HTERT RPE-1 (cell line): ENCODE measurements around the gene ARAP2.

Source experiments
- in situ Hi-C: fragments of 300-500 bp; cut with MboI; formaldehyde crosslinking; loops from 4 replicates; pipeline ENCODE4 v1.14.3; 2020; ENCODE audit warnings: low sequenced_read_pairs

Gene ARAP2

GRCh38 chr4:36138220-36138619, 106.1 kb downstream of the ARAP2 start:
- in situ Hi-C loops, result no loop called here

- in situ Hi-C loops, result no loop called here
Observed at GRCh38 chr4:36137336-36137735, 107.0 kb downstream of the ARAP2 start.

GRCh38 chr4:36133658-36134057, 110.7 kb downstream of the ARAP2 start:
- in situ Hi-C loops, result no loop called here

- in situ Hi-C loops, result no loop called here
Observed at GRCh38 chr4:36133086-36133485, 111.2 kb downstream of the ARAP2 start.

- in situ Hi-C loops, result no loop called here
Observed at GRCh38 chr4:36130641-36131040, 113.7 kb downstream of the ARAP2 start.

- in situ Hi-C loops, result no loop called here
Observed at GRCh38 chr4:36128689-36129088, 115.6 kb downstream of the ARAP2 start.

GRCh38 chr4:36123906-36124305, 120.4 kb downstream of the ARAP2 start:
- in situ Hi-C loops, result no loop called here

GRCh38 chr4:36115312-36115711, 129.0 kb downstream of the ARAP2 start:
- in situ Hi-C loops, result no loop called here

GRCh38 chr4:36111172-36111571, 133.1 kb downstream of the ARAP2 start:
- in situ Hi-C loops, result no loop called here

- in situ Hi-C loops, result no loop called here
Observed at GRCh38 chr4:36099509-36099908, 144.8 kb downstream of the ARAP2 start.

- in situ Hi-C loops, result no loop called here
Observed at GRCh38 chr4:36094995-36095394, 149.3 kb downstream of the ARAP2 start.

GRCh38 chr4:36091997-36092396, 152.3 kb downstream of the ARAP2 start:
- in situ Hi-C loops, result no loop called here

GRCh38 chr4:36088542-36088941, 155.8 kb downstream of the ARAP2 start:
- in situ Hi-C loops, result no loop called here

- in situ Hi-C loops, result no loop called here
Observed at GRCh38 chr4:36086261-36086786, 158.0 kb downstream of the ARAP2 start.

GRCh38 chr4:36082817-36083216, 161.5 kb downstream of the ARAP2 start:
- in situ Hi-C loops, result no loop called here

GRCh38 chr4:36081185-36081584, 163.1 kb downstream of the ARAP2 start:
- in situ Hi-C loops, result no loop called here

GRCh38 chr4:36079666-36080065, 164.6 kb downstream of the ARAP2 start:
- in situ Hi-C loops, result no loop called here

GRCh38 chr4:36078319-36078718, 166.0 kb downstream of the ARAP2 start:
- in situ Hi-C loops, result no loop called here

GRCh38 chr4:36072529-36072928, 171.8 kb downstream of the ARAP2 start:
- in situ Hi-C loops, result no loop called here

GRCh38 chr4:36067116-36067515, 177.2 kb downstream of the ARAP2 start:
- in situ Hi-C loops, result no loop called here

- in situ Hi-C loops, result no loop called here
Observed at GRCh38 chr4:36065274-36065871, 178.9 kb downstream of the ARAP2 start.

- in situ Hi-C loops, result no loop called here
Observed at GRCh38 chr4:36064117-36064516, 180.2 kb downstream of the ARAP2 start.

- in situ Hi-C loops, result no loop called here
Observed at GRCh38 chr4:36056136-36056535, 188.2 kb downstream of the ARAP2 start.
